A549 (cell line): Measurements from ENCODE around the gene CCDC182.

Experiments used
- CBX2 ChIP-seq: fragments of 200-600 bp; sonication (generic); IDR thresholded peaks from 2 replicates; pipeline ENCODE4 v1.6.1; 2016; ENCODE audit warnings: low read depth, mild to moderate bottlenecking, borderline replicate concordance
- CHD4 ChIP-seq: fragments of 200-600 bp; sonication (generic); IDR thresholded peaks from 2 replicates; pipeline ENCODE4 v1.6.1; 2016; ENCODE audit warnings: antibody characterized with exemption, mild to moderate bottlenecking, borderline replicate concordance
- EHMT2 ChIP-seq: fragments of 200-600 bp; sonication (generic); IDR thresholded peaks from 2 replicates; pipeline ENCODE4 v1.6.1; 2016; ENCODE audit warnings: antibody characterized with exemption, low read depth, mild to moderate bottlenecking, moderate library complexity
- HOXA7 ChIP-seq: fragments of 250-450 bp; sonication (Bioruptor Pico); IDR thresholded peaks from 2 replicates; pipeline ENCODE4 v1.5.0; 2020; ENCODE audit warnings: mild to moderate bottlenecking, moderate library complexity
- POLR2A ChIP-seq: IDR thresholded peaks from 2 replicates; pipeline ENCODE4 v1.6.1; 2012; ENCODE audit warnings: mild to moderate bottlenecking, low read length
- POLR2AphosphoS2 ChIP-seq: conservative IDR thresholded peaks from 2 replicates; pipeline ENCODE4 v1.6.1; 2012; ENCODE audit warnings: low read length, improper control_type of control experiment, inconsistent platforms
- RCOR1 ChIP-seq: fragments of 150-350 bp; IDR thresholded peaks from 2 replicates; pipeline ENCODE4 v1.6.1; 2014; ENCODE audit warnings: antibody characterized with exemption, low read length, low read depth
- SREBF2 ChIP-seq: fragments of 450-650 bp; IDR thresholded peaks from 2 replicates; pipeline ENCODE4 v1.6.1; 2014; ENCODE audit warnings: mild to moderate bottlenecking, moderate library complexity
- TP53 ChIP-seq: fragments of 250-450 bp; sonication (Bioruptor Pico); IDR thresholded peaks from 2 replicates; pipeline ENCODE4 v1.5.0; 2021; ENCODE audit warnings: mild to moderate bottlenecking, moderate library complexity
- ZNF302 ChIP-seq: fragments of 250-450 bp; sonication (Bioruptor Pico); IDR thresholded peaks from 2 replicates; pipeline ENCODE4 v1.9.0; 2021; ENCODE audit warnings: inconsistent platforms, mild to moderate bottlenecking, moderate library complexity
- TF ChIP-seq, protein P1 (sequence below): fragments of >200 bp; sonication (Bioruptor Twin); formaldehyde crosslinking; IDR thresholded peaks from 3 replicates; pipeline ENCODE4 v1.5.1; 2016
- TF ChIP-seq, protein P2 (sequence below): fragments of 150-350 bp; IDR thresholded peaks from 2 replicates; pipeline ENCODE4 v1.6.1; 2014; ENCODE audit warnings: low read depth, mild to moderate bottlenecking, low read length
- TF ChIP-seq, protein P3 (sequence below): fragments of 200-600 bp; sonication (generic); IDR thresholded peaks from 2 replicates; pipeline ENCODE4 v1.6.1; 2016; ENCODE audit warnings: antibody characterized with exemption, mild to moderate bottlenecking, moderate library complexity
- TF ChIP-seq, protein P4 (sequence below): IDR thresholded peaks from 2 replicates; pipeline ENCODE4 v1.6.1; 2012

DNA sequence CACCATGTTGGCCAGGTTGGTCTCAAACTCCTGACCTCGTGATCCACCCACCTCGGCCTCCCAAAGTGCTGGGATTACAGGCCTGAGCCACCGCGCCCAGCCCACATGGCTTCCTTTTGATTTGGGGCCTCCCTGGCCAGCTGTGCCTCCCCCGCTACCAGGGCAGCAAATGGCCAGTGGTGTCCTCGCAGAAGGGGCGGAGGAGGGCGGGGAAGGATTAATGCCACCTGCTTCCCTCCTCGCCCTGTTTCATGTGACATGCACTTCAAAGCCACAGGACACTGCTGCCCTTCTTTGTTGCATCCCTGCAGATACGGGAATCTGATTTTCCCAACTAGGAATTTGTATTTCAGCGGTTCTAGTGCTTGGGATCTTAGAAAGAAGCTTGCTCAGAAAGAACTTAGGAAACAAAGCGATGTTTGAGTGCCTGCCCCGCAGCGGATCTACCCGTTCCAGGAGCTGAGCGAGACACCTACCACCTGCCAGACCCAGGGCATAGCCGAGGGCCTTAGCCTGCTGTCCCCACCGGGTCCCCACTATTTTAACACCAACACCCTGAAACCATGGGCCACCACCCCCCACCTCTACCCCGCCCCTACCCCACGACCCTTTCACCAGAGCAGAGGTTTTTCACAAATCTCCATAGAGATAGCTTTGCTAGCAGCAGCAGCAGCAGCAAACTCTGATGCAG lies 37.7 kb upstream of the CCDC182 start:
- TF ChIP-seq, protein P1, sequence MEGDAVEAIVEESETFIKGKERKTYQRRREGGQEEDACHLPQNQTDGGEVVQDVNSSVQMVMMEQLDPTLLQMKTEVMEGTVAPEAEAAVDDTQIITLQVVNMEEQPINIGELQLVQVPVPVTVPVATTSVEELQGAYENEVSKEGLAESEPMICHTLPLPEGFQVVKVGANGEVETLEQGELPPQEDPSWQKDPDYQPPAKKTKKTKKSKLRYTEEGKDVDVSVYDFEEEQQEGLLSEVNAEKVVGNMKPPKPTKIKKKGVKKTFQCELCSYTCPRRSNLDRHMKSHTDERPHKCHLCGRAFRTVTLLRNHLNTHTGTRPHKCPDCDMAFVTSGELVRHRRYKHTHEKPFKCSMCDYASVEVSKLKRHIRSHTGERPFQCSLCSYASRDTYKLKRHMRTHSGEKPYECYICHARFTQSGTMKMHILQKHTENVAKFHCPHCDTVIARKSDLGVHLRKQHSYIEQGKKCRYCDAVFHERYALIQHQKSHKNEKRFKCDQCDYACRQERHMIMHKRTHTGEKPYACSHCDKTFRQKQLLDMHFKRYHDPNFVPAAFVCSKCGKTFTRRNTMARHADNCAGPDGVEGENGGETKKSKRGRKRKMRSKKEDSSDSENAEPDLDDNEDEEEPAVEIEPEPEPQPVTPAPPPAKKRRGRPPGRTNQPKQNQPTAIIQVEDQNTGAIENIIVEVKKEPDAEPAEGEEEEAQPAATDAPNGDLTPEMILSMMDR, result no peak
- TF ChIP-seq CHD4 (no peak), POLR2A (no peak), CBX2 (no peak), ZNF302 (CRISPR knock-in tag) (no peak), RCOR1 (no peak), EHMT2 (no peak), POLR2AphosphoS2 (no peak), SREBF2 (no peak), HOXA7 (CRISPR knock-in tag) (no peak), TP53 (no peak)
- TF ChIP-seq, protein P2, sequence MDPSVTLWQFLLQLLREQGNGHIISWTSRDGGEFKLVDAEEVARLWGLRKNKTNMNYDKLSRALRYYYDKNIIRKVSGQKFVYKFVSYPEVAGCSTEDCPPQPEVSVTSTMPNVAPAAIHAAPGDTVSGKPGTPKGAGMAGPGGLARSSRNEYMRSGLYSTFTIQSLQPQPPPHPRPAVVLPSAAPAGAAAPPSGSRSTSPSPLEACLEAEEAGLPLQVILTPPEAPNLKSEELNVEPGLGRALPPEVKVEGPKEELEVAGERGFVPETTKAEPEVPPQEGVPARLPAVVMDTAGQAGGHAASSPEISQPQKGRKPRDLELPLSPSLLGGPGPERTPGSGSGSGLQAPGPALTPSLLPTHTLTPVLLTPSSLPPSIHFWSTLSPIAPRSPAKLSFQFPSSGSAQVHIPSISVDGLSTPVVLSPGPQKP, result no peak
- TF ChIP-seq, protein P3, sequence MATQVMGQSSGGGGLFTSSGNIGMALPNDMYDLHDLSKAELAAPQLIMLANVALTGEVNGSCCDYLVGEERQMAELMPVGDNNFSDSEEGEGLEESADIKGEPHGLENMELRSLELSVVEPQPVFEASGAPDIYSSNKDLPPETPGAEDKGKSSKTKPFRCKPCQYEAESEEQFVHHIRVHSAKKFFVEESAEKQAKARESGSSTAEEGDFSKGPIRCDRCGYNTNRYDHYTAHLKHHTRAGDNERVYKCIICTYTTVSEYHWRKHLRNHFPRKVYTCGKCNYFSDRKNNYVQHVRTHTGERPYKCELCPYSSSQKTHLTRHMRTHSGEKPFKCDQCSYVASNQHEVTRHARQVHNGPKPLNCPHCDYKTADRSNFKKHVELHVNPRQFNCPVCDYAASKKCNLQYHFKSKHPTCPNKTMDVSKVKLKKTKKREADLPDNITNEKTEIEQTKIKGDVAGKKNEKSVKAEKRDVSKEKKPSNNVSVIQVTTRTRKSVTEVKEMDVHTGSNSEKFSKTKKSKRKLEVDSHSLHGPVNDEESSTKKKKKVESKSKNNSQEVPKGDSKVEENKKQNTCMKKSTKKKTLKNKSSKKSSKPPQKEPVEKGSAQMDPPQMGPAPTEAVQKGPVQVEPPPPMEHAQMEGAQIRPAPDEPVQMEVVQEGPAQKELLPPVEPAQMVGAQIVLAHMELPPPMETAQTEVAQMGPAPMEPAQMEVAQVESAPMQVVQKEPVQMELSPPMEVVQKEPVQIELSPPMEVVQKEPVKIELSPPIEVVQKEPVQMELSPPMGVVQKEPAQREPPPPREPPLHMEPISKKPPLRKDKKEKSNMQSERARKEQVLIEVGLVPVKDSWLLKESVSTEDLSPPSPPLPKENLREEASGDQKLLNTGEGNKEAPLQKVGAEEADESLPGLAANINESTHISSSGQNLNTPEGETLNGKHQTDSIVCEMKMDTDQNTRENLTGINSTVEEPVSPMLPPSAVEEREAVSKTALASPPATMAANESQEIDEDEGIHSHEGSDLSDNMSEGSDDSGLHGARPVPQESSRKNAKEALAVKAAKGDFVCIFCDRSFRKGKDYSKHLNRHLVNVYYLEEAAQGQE, result no peak
- TF ChIP-seq, protein P4, sequence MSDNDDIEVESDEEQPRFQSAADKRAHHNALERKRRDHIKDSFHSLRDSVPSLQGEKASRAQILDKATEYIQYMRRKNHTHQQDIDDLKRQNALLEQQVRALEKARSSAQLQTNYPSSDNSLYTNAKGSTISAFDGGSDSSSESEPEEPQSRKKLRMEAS, result no peak
